GM12873 (cell line): ENCODE measurements around the gene PMP22.

Source experiments
- TF ChIP-seq, protein P1 (sequence below): IDR thresholded peaks from 2 replicates; pipeline ENCODE4 v1.5.1; 2012; ENCODE audit warnings: low read depth, mild to moderate bottlenecking, moderate library complexity, low read length, control low read depth; ENCODE audit not compliant: insufficient read depth; ENCODE audit errors: missing control alignments

The PMP22 gene

GRCh38 chr17:15261802-15262290 lies 3.3 kb downstream of the PMP22 start:
- TF ChIP-seq, protein P1, sequence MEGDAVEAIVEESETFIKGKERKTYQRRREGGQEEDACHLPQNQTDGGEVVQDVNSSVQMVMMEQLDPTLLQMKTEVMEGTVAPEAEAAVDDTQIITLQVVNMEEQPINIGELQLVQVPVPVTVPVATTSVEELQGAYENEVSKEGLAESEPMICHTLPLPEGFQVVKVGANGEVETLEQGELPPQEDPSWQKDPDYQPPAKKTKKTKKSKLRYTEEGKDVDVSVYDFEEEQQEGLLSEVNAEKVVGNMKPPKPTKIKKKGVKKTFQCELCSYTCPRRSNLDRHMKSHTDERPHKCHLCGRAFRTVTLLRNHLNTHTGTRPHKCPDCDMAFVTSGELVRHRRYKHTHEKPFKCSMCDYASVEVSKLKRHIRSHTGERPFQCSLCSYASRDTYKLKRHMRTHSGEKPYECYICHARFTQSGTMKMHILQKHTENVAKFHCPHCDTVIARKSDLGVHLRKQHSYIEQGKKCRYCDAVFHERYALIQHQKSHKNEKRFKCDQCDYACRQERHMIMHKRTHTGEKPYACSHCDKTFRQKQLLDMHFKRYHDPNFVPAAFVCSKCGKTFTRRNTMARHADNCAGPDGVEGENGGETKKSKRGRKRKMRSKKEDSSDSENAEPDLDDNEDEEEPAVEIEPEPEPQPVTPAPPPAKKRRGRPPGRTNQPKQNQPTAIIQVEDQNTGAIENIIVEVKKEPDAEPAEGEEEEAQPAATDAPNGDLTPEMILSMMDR = no peak

GRCh38 chr17:15261258-15261801 lies 3.8 kb downstream of the PMP22 start:
- TF ChIP-seq, protein P1 = no peak

DNA sequence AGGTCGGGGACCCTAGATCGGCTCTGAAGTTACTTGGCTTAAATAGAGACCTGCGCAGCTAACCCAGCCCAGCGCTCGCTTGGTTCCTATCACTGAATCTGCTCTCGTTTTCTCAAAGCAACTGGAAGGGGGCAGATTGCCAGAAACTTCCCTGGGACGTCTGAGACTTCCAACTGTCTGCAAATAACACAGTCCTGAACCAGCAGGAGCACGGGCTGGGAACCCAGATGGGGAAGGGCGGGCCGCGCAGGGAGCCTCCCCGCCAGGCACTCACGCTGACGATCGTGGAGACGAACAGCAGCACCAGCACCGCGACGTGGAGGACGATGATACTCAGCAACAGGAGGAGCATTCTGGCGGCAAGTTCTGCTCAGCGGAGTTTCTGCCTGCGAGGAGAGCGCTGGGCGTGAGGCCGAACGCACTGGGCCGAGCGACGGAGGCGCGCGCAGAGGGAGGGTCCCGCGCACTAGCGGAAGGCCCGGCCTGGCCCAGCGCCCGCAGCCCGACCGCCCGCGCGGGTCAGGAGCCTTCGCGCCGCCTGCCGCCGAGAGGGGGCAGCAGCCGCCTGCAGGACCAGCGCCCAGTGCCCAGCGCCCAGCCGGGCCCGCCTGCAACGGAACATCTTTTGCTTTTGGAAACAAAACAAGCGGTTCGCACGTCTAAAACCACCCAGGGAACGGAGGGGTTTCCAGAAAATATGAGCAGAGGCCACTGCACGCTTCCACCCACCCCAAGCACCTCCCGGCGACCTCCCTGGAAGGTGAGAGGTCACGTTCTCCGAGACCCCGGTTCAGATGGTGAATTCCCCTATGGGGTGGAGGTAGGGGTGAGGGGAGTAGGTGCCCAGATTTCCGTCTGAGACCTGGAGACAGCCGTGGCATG lies 4.5 kb downstream of the PMP22 start:
- TF ChIP-seq, protein P1 = peak; percentile 56

- TF ChIP-seq, protein P1 = no peak
Measured at GRCh38 chr17:15257796-15258512, 7.2 kb downstream of the PMP22 start.

DNA sequence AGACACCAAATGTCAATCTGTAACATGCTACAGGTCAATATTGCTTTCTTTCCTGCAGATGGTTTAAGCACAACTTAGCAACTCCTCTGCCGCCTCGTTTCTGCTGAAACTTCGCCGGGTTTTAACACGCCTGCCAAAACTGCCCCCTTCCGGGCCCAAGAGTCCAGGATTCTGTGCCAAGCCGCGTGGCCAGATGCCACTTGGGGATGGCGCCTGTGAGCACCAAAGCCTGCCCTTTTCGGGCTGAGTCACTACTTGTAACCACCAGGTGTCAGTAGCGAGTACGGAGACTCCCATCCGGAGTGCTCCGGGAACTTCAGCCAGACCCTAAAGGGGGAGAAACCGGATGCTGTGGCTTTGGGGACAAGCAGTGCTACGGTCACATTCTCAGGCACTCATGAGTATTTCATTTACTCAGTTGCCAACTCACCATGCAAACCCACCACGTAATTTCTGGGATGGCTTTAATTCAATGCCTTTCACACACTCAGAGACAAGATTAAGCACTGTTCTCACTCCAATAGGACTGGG lies 7.8 kb downstream of the PMP22 start:
- TF ChIP-seq, protein P1 = peak; percentile 91

DNA sequence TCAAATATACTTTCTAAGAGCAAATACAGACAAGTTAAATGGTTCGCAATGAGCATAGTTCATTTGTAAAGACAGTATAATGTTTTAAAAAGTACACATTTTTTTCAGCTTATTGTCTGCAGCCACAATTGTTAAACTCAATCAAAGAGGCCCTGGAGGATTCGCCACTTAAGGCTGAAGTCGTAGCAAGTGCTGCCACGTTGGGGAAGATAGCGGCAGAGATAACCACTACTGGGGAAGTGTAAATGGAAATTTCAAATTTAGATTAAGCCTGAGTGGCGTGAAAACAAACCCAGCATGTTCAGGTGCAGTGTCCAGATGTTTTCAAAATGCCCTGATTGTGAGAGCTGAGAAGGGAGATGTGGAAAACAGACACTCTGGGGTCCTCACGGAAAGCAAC lies 8.4 kb downstream of the PMP22 start:
- TF ChIP-seq, protein P1 = no peak
